Thyroid gland (tissue), 4 donors: Measurements from ENCODE around the gene ANXA6. TPM values are rescaled to one million over a fixed set of nuclear protein-coding genes. Genes with fewer than 3 reads are reported as not detected.

Source experiments
- DNase-seq, 2 donors: peaks; one replicate each; pipeline ENCODE4 v3.0.0-alpha.2; 2019
- H3K27ac ChIP-seq, 3 donors: fragments of 200-600 bp; sonication (generic); 1 replicate in 2 of 3; 2 replicates in 1 of 3; pipeline ENCODE4 v1.5.1; 2016 to 2019; ENCODE audit warnings: mild to moderate bottlenecking in 1 of 3, moderate library complexity in 1 of 3
- H3K27me3 ChIP-seq: fragments of 200-600 bp; sonication (generic); one replicate; pipeline ENCODE4 v1.5.1; 2019
- H3K36me3 ChIP-seq, 2 donors: fragments of 200-600 bp; sonication (generic); one replicate each; pipeline ENCODE4 v1.5.1; 2016 to 2019
- H3K4me1 ChIP-seq, 2 donors: fragments of 200-600 bp; sonication (generic); one replicate each; pipeline ENCODE4 v1.5.1; 2017 to 2019
- H3K4me3 ChIP-seq, 3 donors: fragments of 200-600 bp; sonication (generic); replicated peaks in 1 of 3; 1 replicate in 2 of 3; 2 replicates in 1 of 3; pipeline ENCODE4 v1.5.1; 2016; ENCODE audit warnings: mild to moderate bottlenecking in 1 of 3
- H3K9me3 ChIP-seq: fragments of 200-600 bp; sonication (generic); one replicate; pipeline ENCODE4 v1.5.1; 2017
- POLR2A ChIP-seq, 2 donors: fragments of 450-650 bp; IDR thresholded peaks; one replicate each; pipeline ENCODE4 v1.6.1; 2017; ENCODE audit warnings: antibody characterized with exemption in 2 of 2, mild to moderate bottlenecking in 2 of 2, moderate library complexity in 1 of 2
- WGBS, 2 donors: methylation state at CpG; one replicate each; pipeline ENCODE4 v1.1.5; 2017; 5-methylcytosine and 5-hydroxymethylcytosine counted together
- intact Hi-C: fragments of 100-400 bp; cut with DNase I; formaldehyde crosslinking; loops from one replicate; pipeline ENCODE4 v1.15.1; 2023
- total RNA-seq, 4 donors: library from RNA; depleted of rRNA; stranded (reverse); fragments of >200 nt; gene quantifications; one replicate each; pipeline ENCODE4 v1.2.3, GENCODE V29; 2016
- TF ChIP-seq, protein P1 (sequence below), 6 experiments: fragments of 200-600 bp in 3 of 6; fragments of 450-650 bp in 3 of 6; sonication (generic) in 3 of 6; IDR thresholded peaks; one replicate each; pipeline ENCODE4 v1.5.1; 2016 to 2019; ENCODE audit warnings: antibody characterized with exemption in 6 of 6, mild to moderate bottlenecking in 2 of 6, inconsistent platforms in 1 of 6, moderate library complexity in 1 of 6

The ANXA6 gene
- total RNA-seq, 4 donors from 2014 or later: 122 to 283 (median 180) TPM

DNA sequence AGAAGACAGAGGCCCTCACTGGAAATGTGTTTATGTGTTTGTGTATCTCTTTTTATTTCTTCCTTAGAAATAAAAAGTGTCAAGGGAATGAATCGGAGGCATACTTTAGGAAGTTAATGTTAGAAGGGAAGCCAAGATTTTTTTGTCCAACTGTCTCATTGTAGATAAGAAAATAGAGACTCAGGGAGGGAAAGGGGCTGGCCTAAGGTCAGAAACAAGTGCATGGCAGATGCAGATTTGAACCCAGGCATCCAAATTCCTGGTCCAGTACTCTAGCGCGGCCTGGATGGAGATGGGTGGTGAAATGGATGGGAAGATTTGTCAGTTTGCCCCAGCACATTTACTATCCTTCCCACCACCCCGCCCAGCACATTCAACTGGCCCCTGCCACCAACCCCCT lies 56.9 kb downstream of the ANXA6 start:
- peaks cover 0 to 12% of the 10 kb centered on the region in 2 donors for H3K36me3 ChIP-seq
- intact Hi-C loops: no loop called here
- 87 to 90% methylated on average over 4 of the region's 4 CpGs for WGBS, 2 donors

GRCh38 chr5:151098768-151099121 lies 58.8 kb downstream of the ANXA6 start:
- no peaks in the 10 kb centered on the region for H3K27me3 ChIP-seq
- H3K27ac ChIP-seq: peak overlapping the region; percentile 68 to 91 (median 90)
- TF ChIP-seq, protein P1, sequence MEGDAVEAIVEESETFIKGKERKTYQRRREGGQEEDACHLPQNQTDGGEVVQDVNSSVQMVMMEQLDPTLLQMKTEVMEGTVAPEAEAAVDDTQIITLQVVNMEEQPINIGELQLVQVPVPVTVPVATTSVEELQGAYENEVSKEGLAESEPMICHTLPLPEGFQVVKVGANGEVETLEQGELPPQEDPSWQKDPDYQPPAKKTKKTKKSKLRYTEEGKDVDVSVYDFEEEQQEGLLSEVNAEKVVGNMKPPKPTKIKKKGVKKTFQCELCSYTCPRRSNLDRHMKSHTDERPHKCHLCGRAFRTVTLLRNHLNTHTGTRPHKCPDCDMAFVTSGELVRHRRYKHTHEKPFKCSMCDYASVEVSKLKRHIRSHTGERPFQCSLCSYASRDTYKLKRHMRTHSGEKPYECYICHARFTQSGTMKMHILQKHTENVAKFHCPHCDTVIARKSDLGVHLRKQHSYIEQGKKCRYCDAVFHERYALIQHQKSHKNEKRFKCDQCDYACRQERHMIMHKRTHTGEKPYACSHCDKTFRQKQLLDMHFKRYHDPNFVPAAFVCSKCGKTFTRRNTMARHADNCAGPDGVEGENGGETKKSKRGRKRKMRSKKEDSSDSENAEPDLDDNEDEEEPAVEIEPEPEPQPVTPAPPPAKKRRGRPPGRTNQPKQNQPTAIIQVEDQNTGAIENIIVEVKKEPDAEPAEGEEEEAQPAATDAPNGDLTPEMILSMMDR (IDR thresholded peaks at IDR 0.05): no peak
- TF ChIP-seq POLR2A (IDR thresholded peaks at IDR 0.05): no peak
- H3K4me1 ChIP-seq: peaks cover 46 to 75% of the 10 kb centered on the region in 2 donors
- 35 to 46% methylated on average over 4 of the region's 4 CpGs for WGBS, 2 donors
- H3K9me3 ChIP-seq: no peaks in the 10 kb centered on the region
- DNase-seq: no peak
- no peak overlapping the region for H3K4me3 ChIP-seq
- intact Hi-C loops: no loop called here
- peaks cover 0 to 7% of the 10 kb centered on the region in 2 donors for H3K36me3 ChIP-seq

More for the DNA sequence above, 56.9 kb downstream of the ANXA6 start:
- DNase-seq: no peak
- Histone ChIP-seq H3K9me3 (no peaks in the 10 kb centered on the region), H3K27ac (peak overlapping the region; percentile 68 to 90 (median 68)), H3K4me3 (no peak overlapping the region), H3K4me1 (peaks cover 35 to 55% of the 10 kb centered on the region in 2 donors), H3K27me3 (no peaks in the 10 kb centered on the region)
- TF ChIP-seq, protein P1 (IDR thresholded peaks at IDR 0.05): no peak

GRCh38 chr5:151097820-151098767 lies 59.5 kb downstream of the ANXA6 start:
- Histone ChIP-seq H3K9me3 (no peaks in the 10 kb centered on the region), H3K27ac (peak overlapping the region; percentile 68 to 90 (median 74)), H3K36me3 (peaks cover 0 to 3% of the 10 kb centered on the region in 2 donors), H3K27me3 (no peaks in the 10 kb centered on the region), H3K4me1 (peaks cover 46 to 81% of the 10 kb centered on the region in 2 donors), H3K4me3 (no peak overlapping the region)
- peak; percentile 69 to 71 for DNase-seq
- TF ChIP-seq POLR2A (IDR thresholded peaks at IDR 0.05): peak in 1 of 2 donors; percentile 31
- TF ChIP-seq, protein P1 (IDR thresholded peaks at IDR 0.05): no peak
- intact Hi-C loops: no loop called here
- 53 to 54% methylated on average over 16 of the region's 16 CpGs for WGBS, 2 donors

DNA sequence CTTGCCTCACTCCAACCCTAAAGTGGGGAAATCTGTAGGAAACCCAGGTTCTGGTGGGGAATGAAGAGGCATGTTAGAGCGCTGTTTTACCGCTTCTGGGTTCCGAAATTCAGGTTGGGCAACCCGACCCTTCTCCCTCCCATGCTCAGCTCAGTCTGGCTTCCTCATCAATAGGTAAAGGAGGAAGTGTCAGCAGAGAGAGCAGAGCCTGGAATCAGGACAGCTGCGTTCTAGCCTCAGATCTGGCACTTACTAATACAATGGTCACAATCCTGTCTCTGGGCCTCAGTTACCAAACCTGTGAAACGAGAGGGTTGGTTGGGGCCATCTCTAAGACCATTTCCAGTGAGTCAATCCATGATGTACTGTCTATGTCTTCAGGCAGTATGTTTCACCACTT lies 60.5 kb downstream of the ANXA6 start:
- Histone ChIP-seq H3K36me3 (no peaks in the 10 kb centered on the region), H3K27me3 (no peaks in the 10 kb centered on the region), H3K4me3 (no peak overlapping the region), H3K4me1 (peaks cover 46 to 85% of the 10 kb centered on the region in 2 donors), H3K9me3 (no peaks in the 10 kb centered on the region), H3K27ac (peak overlapping the region in 1 of 3 donors; percentile 3)
- intact Hi-C loops: no loop called here
- no peak for DNase-seq
- TF ChIP-seq POLR2A (IDR thresholded peaks at IDR 0.05): no peak
- TF ChIP-seq, protein P1 (IDR thresholded peaks at IDR 0.05): no peak
- WGBS, 2 donors: 90 to 97% methylated on average over 6 of the region's 6 CpGs

- 87 to 90% methylated on average over 6 of the region's 6 CpGs for WGBS, 2 donors
- H3K9me3 ChIP-seq: no peaks in the 10 kb centered on the region
- DNase-seq: no peak
- H3K4me1 ChIP-seq: peaks cover 46 to 80% of the 10 kb centered on the region in 2 donors
- H3K4me3 ChIP-seq: no peak overlapping the region
- H3K27me3 ChIP-seq: no peaks in the 10 kb centered on the region
- TF ChIP-seq, protein P1 (IDR thresholded peaks at IDR 0.05): no peak
- TF ChIP-seq POLR2A (IDR thresholded peaks at IDR 0.05): no peak
- intact Hi-C loops: no loop called here
- no peaks in the 10 kb centered on the region for H3K36me3 ChIP-seq
- peak overlapping the region in 2 of 3 donors; percentile 26 to 41 for H3K27ac ChIP-seq
These were observed 61.6 kb downstream of the ANXA6 start for GRCh38 chr5:151096001-151096373.
